Smooth muscle cell (in vitro differentiated cells): ENCODE data around the gene CDCA5. TPM values are rescaled to one million over a fixed set of nuclear protein-coding genes. Genes with fewer than 3 reads are reported as not detected.

Source experiments
- DNase-seq: peaks from one replicate; lab custom pipeline; 2025; ENCODE audit not compliant: unreplicated experiment; lab: John Stamatoyannopoulos, UW
- H2AFZ ChIP-seq: fragments of 200-600 bp; sonication (generic); 2 replicates; pipeline ENCODE4 v1.6.0; 2016; ENCODE audit warnings: antibody characterized with exemption, low read depth, mild to moderate bottlenecking
- H3F3A ChIP-seq: fragments of 200-600 bp; sonication (generic); 2 replicates; pipeline ENCODE4 v1.6.0; 2017; ENCODE audit warnings: antibody characterized with exemption, low read depth
- H3K27ac ChIP-seq: fragments of 200-600 bp; sonication (generic); 2 replicates; pipeline ENCODE4 v1.5.1; 2016; ENCODE audit warnings: low read depth, mild to moderate bottlenecking
- H3K27me3 ChIP-seq: fragments of 200-600 bp; sonication (generic); 2 replicates; pipeline ENCODE4 v1.6.1; 2016; ENCODE audit warnings: low read depth, mild to moderate bottlenecking
- H3K36me3 ChIP-seq: fragments of 200-600 bp; sonication (generic); 2 replicates; pipeline ENCODE4 v1.5.1; 2016; ENCODE audit warnings: low read depth
- H3K4me1 ChIP-seq: fragments of 200-600 bp; sonication (generic); 2 replicates; pipeline ENCODE4 v1.5.1; 2016; ENCODE audit warnings: low read depth
- H3K4me2 ChIP-seq: fragments of 200-600 bp; sonication (generic); 2 replicates; pipeline ENCODE4 v1.6.0; 2016; ENCODE audit warnings: mild to moderate bottlenecking
- H3K4me3 ChIP-seq: fragments of 200-600 bp; sonication (generic); 2 replicates; pipeline ENCODE4 v1.5.1; 2016; ENCODE audit warnings: mild to moderate bottlenecking
- H3K79me2 ChIP-seq: fragments of 200-600 bp; sonication (generic); 2 replicates; pipeline ENCODE4 v1.6.0; 2016; ENCODE audit warnings: low read depth, mild to moderate bottlenecking
- H3K9ac ChIP-seq: fragments of 200-600 bp; sonication (generic); 2 replicates; pipeline ENCODE4 v1.6.0; 2016; ENCODE audit warnings: low read depth
- H3K9me3 ChIP-seq: fragments of 200-600 bp; sonication (generic); replicated peaks from 2 replicates; pipeline ENCODE4 v1.5.1; 2016; ENCODE audit warnings: low read depth
- H4K20me1 ChIP-seq: fragments of 200-600 bp; sonication (generic); 2 replicates; pipeline ENCODE4 v1.6.0; 2016; ENCODE audit warnings: low read depth
- CTCF ChIP-seq: fragments of 200-600 bp; sonication (generic); IDR thresholded peaks from 2 replicates; pipeline ENCODE4 v1.5.1; 2017; ENCODE audit warnings: borderline replicate concordance, mild to moderate bottlenecking, antibody characterized with exemption; ENCODE audit not compliant: insufficient read depth, poor library complexity, severe bottlenecking
- WGBS: methylation state at CpG from one replicate; pipeline ENCODE4 v1.1.7; 2016; ENCODE audit warnings: low lambda C conversion rate; 5-methylcytosine and 5-hydroxymethylcytosine counted together
- polyA plus RNA-seq: library from polyadenylated mRNA; unstranded; fragments of >200 nt; fragmentation: Nextera tagmentation; extraction: Ambion mirVana; gene quantifications from 2 replicates; pipeline ENCODE4 v1.2.1, GENCODE V29; 2016
- total RNA-seq: library from RNA; depleted of rRNA; stranded (reverse); fragments of >200 nt; gene quantifications from 2 replicates; pipeline ENCODE4 v1.2.3, GENCODE V29; 2014

CDCA5 gene
- total and polyA plus RNA-seq, 2 experiments from 2014 or later = 8.0 to 11.2 TPM

GRCh38 chr11:65077451-65077850 lies 6.4 kb downstream of the CDCA5 start:
- WGBS = 79% methylated on average over 4 of the region's 4 CpGs
- Histone ChIP-seq H3K27me3 (no peaks in the 10 kb centered on the region), H3K4me1 (peaks cover under 1% of the 10 kb centered on the region), H3K79me2 (peaks cover 8% of the 10 kb centered on the region), H3F3A (no peaks in the 10 kb centered on the region), H3K4me2 (no peak overlapping the region), H3K9ac (no peak overlapping the region), H3K27ac (no peak overlapping the region), H3K4me3 (no peak overlapping the region), H4K20me1 (no peaks in the 10 kb centered on the region), H3K36me3 (no peaks in the 10 kb centered on the region), H3K9me3 (no peaks in the 10 kb centered on the region), H2AFZ (no peak overlapping the region)
- DNase-seq = no peak
- no peak for TF ChIP-seq CTCF

- Histone ChIP-seq H3K4me3 (no peak overlapping the region), H3K27ac (no peak overlapping the region), H3K27me3 (no peaks in the 10 kb centered on the region), H3K4me1 (no peaks in the 10 kb centered on the region), H3K9me3 (no peaks in the 10 kb centered on the region), H3K9ac (no peak overlapping the region), H2AFZ (no peak overlapping the region), H3K36me3 (no peaks in the 10 kb centered on the region), H3K79me2 (no peaks in the 10 kb centered on the region), H3F3A (no peaks in the 10 kb centered on the region), H4K20me1 (no peaks in the 10 kb centered on the region), H3K4me2 (no peak overlapping the region)
- 74% methylated on average over 1 of the region's 1 CpG for WGBS
- no peak for TF ChIP-seq CTCF
- DNase-seq = no peak
Observed at GRCh38 chr11:65072631-65072966, 11.2 kb downstream of the CDCA5 start.

GRCh38 chr11:65071907-65072630 lies 11.8 kb downstream of the CDCA5 start:
- WGBS = 78% methylated on average over 4 of the region's 4 CpGs
- no peaks in the 10 kb centered on the region for H4K20me1 ChIP-seq
- no peak overlapping the region for H3K9ac ChIP-seq
- H3K4me1 ChIP-seq = no peaks in the 10 kb centered on the region
- no peak overlapping the region for H3K4me3 ChIP-seq
- H3K79me2 ChIP-seq = no peaks in the 10 kb centered on the region
- DNase-seq = no peak
- H3K27ac ChIP-seq = no peak overlapping the region
- H3K27me3 ChIP-seq = no peaks in the 10 kb centered on the region
- no peak overlapping the region for H2AFZ ChIP-seq
- no peak for TF ChIP-seq CTCF
- no peak overlapping the region for H3K4me2 ChIP-seq
- H3F3A ChIP-seq = no peaks in the 10 kb centered on the region
- no peaks in the 10 kb centered on the region for H3K36me3 ChIP-seq
- no peaks in the 10 kb centered on the region for H3K9me3 ChIP-seq

- H3F3A ChIP-seq = no peaks in the 10 kb centered on the region
- H3K9me3 ChIP-seq = no peaks in the 10 kb centered on the region
- no peak overlapping the region for H3K9ac ChIP-seq
- no peak overlapping the region for H3K27ac ChIP-seq
- TF ChIP-seq CTCF = no peak
- H3K27me3 ChIP-seq = no peaks in the 10 kb centered on the region
- no peak overlapping the region for H3K4me3 ChIP-seq
- no peaks in the 10 kb centered on the region for H3K36me3 ChIP-seq
- WGBS = 85% methylated on average over 9 of the region's 9 CpGs
- H3K4me2 ChIP-seq = no peak overlapping the region
- H2AFZ ChIP-seq = no peak overlapping the region
- no peaks in the 10 kb centered on the region for H3K79me2 ChIP-seq
- no peaks in the 10 kb centered on the region for H3K4me1 ChIP-seq
- DNase-seq = no peak
- no peaks in the 10 kb centered on the region for H4K20me1 ChIP-seq
Observed at GRCh38 chr11:65069217-65069616, 14.6 kb downstream of the CDCA5 start.
